ENCODE data around the gene KDELR3.

- TF ChIP-seq CTCF (optimal IDR thresholded peaks at IDR 0.05 in 1 of 3, IDR thresholded peaks at IDR 0.05 in 1 of 3, conservative IDR thresholded peaks at IDR 0.05 in 1 of 3; ENCODE audit: extremely low read depth in 1 of 3, insufficient read depth in 2 of 3, low read length in 3 of 3) = no peak
- no peak for TF ChIP-seq EZH2 (IDR thresholded peaks at IDR 0.05; ENCODE audit: low read length)
These were observed 13.9 kb upstream of the KDELR3 start for GRCh38 chr22:38453996-38454352.

Data from keratinocyte (primary cell).